HG02610 (cell line): ENCODE results near the gene DQX1.
"Not testable (repeated sequence)": the region's sequence is repeated elsewhere in the genome, so short reads cannot be mapped to it uniquely, and the experiment has no call there.

Experiments
- ATAC-seq: cut with Tn5 transposase; IDR thresholded peaks from one replicate; pipeline ENCODE4 v1.9.1; 2021; ENCODE audit warnings: mild to moderate bottlenecking, moderate library complexity; ENCODE audit not compliant: unreplicated experiment

The DQX1 gene

GRCh38 chr2:74525717-74526648 lies at the start of gene DQX1:
Gene DQX1 (minus strand): TSS chr2:74526231. CDS start chr2:74525729, 502 bp downstream.
- peak; percentile 24 for ATAC-seq

GRCh38 chr2:74575320-74575719 lies 49.3 kb upstream of the DQX1 start:
- no peak for ATAC-seq

GRCh38 chr2:74573747-74574562 lies 47.9 kb upstream of the DQX1 start:
- ATAC-seq, result no peak

GRCh38 chr2:74572178-74572925 lies 46.3 kb upstream of the DQX1 start:
- no peak for ATAC-seq

- peak; percentile 83 for ATAC-seq
Observed at GRCh38 chr2:74571058-74571457, 45.0 kb upstream of the DQX1 start.

GRCh38 chr2:74569686-74570085 lies 43.7 kb upstream of the DQX1 start:
- no peak for ATAC-seq

- ATAC-seq, result no peak
Observed at GRCh38 chr2:74567881-74568280, 41.9 kb upstream of the DQX1 start.

GRCh38 chr2:74566754-74567085 lies 40.7 kb upstream of the DQX1 start:
- peak; percentile 30 for ATAC-seq

- ATAC-seq, result peak; percentile 3
Observed at GRCh38 chr2:74566076-74566753, 40.2 kb upstream of the DQX1 start.

- ATAC-seq, result no peak
Observed at GRCh38 chr2:74564222-74564621, 38.2 kb upstream of the DQX1 start.

- ATAC-seq, result no peak
Observed at GRCh38 chr2:74562126-74562775, 36.2 kb upstream of the DQX1 start.

GRCh38 chr2:74561022-74561421 lies 35.0 kb upstream of the DQX1 start:
- ATAC-seq, result not testable (repeated sequence)

- no peak for ATAC-seq
Observed at GRCh38 chr2:74560591-74560990, 34.6 kb upstream of the DQX1 start.

- no peak for ATAC-seq
Observed at GRCh38 chr2:74559912-74560311, 33.9 kb upstream of the DQX1 start.

GRCh38 chr2:74558284-74559230 lies 32.5 kb upstream of the DQX1 start:
- ATAC-seq, result no peak

- no peak for ATAC-seq
Observed at GRCh38 chr2:74556831-74557370, 30.9 kb upstream of the DQX1 start.

GRCh38 chr2:74556159-74556558 lies 30.1 kb upstream of the DQX1 start:
- no peak for ATAC-seq

GRCh38 chr2:74555610-74556103 lies 29.6 kb upstream of the DQX1 start:
- no peak for ATAC-seq
